SU-DHL-6 (cell line): ENCODE measurements around the gene BLTP3B.

ENCODE experiments used
- CTCF ChIP-seq: fragments of 200-600 bp; sonication (generic); IDR thresholded peaks from one replicate; pipeline ENCODE4 v1.5.1; 2017; ENCODE audit warnings: antibody characterized with exemption, mild to moderate bottlenecking, low read length, moderate library complexity; ENCODE audit not compliant: insufficient read depth, poor library complexity, severe bottlenecking
- EZH2phosphoT487 ChIP-seq: fragments of 200-600 bp; sonication (generic), shearing (Covaris generic); conservative IDR thresholded peaks from 2 replicates; pipeline ENCODE4 v1.6.1; 2018; ENCODE audit warnings: mild to moderate bottlenecking, antibody characterized with exemption, low read length, moderate library complexity, mixed read lengths

DNA sequence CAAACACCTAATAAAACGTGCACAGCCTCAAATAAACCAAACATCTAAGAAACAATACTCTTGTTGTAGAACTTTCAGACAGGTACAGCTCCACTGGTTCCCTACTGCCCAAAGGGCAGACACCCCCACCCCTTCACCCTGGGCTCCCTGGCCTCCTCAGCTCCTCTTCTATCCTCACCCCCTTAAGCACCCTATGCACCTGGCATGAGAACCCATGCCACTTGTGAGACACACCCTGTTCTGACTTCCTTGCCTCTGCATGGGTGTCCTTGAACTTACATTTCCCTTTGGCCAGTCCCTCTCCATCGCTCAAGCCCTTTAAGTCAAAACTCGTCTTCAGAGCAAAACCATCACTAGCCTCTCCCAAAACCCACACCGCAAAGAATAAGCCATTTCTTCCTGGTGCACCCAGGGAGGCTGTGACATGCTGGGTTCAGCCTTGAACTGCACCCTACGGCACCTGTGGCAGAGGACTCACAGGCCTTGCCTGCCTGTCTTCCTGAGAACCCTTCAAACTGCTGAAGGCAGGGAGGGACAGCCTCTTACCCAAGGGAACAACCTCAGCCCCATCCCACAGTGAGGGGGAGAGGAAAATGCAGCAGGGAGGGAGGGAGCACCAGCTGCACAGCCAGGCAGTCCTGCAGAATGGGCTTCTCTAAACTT, 45.3 kb upstream of the BLTP3B start:
- no peak for TF ChIP-seq CTCF
- TF ChIP-seq EZH2phosphoT487, result no peak
